H9 (cell line): ENCODE results near the gene BMPR1A. TPM values are rescaled to one million over a fixed set of nuclear protein-coding genes. Genes with fewer than 3 reads are reported as not detected.

Source experiments
- DNase-seq: peaks from one replicate; pipeline ENCODE4 v3.0.0-alpha.2; 2017
- H2AFZ ChIP-seq: one replicate; pipeline ENCODE4 v1.6.1; 2013; ENCODE audit warnings: mild to moderate bottlenecking, low read length, control low read depth, moderate library complexity
- H2AK5ac ChIP-seq: 2 replicates; pipeline ENCODE4 v1.6.1; 2013; ENCODE audit warnings: low read length, control low read depth, mixed read lengths; ENCODE audit not compliant: insufficient read length
- H2BK120ac ChIP-seq: one replicate; pipeline ENCODE4 v1.6.1; 2013; ENCODE audit warnings: low read depth, mild to moderate bottlenecking, low read length, control low read depth, inconsistent platforms; ENCODE audit not compliant: poor library complexity, severe bottlenecking
- H2BK12ac ChIP-seq: 2 replicates; pipeline ENCODE4 v1.6.1; 2013; ENCODE audit warnings: low read length, control low read depth, mixed read lengths, low read depth; ENCODE audit not compliant: insufficient read length
- H2BK15ac ChIP-seq: 2 replicates; pipeline ENCODE4 v1.6.1; 2013; ENCODE audit warnings: low read depth, low read length, control low read depth
- H2BK20ac ChIP-seq: one replicate; pipeline ENCODE4 v1.6.1; 2013; ENCODE audit warnings: low read depth, mild to moderate bottlenecking, low read length, control low read depth, inconsistent platforms; ENCODE audit not compliant: poor library complexity, severe bottlenecking
- H2BK5ac ChIP-seq: 2 replicates; pipeline ENCODE4 v1.6.1; 2013; ENCODE audit warnings: low read length, control low read depth, mixed read lengths; ENCODE audit not compliant: insufficient read length
- H3K14ac ChIP-seq: 2 replicates; pipeline ENCODE4 v1.6.1; 2013; ENCODE audit warnings: low read length, control low read depth; ENCODE audit not compliant: insufficient read depth
- H3K18ac ChIP-seq: 2 replicates; pipeline ENCODE4 v1.6.1; 2013; ENCODE audit warnings: low read depth, mild to moderate bottlenecking, mixed read lengths, low read length, control low read depth; ENCODE audit not compliant: insufficient read length
- H3K23ac ChIP-seq: 2 replicates; pipeline ENCODE4 v1.6.1; 2013; ENCODE audit warnings: low read length, control low read depth, mixed read lengths, low read depth; ENCODE audit not compliant: insufficient read length
- H3K23me2 ChIP-seq: 2 replicates; pipeline ENCODE4 v1.6.1; 2013; ENCODE audit warnings: low read depth, mild to moderate bottlenecking, mixed read lengths, low read length, control low read depth; ENCODE audit not compliant: insufficient read length, poor library complexity, severe bottlenecking
- H3K27ac ChIP-seq: 2 replicates; pipeline ENCODE4 v1.5.1; 2013; ENCODE audit warnings: low read length, control low read depth, mixed read lengths, low read depth; ENCODE audit not compliant: insufficient read length
- H3K27me3 ChIP-seq: 2 replicates; pipeline ENCODE4 v1.6.1; 2013; ENCODE audit warnings: low read length, control low read depth, inconsistent platforms; ENCODE audit not compliant: insufficient read depth
- H3K4ac ChIP-seq: 2 replicates; pipeline ENCODE4 v1.6.1; 2013; ENCODE audit warnings: low read depth, mild to moderate bottlenecking, control low read depth, inconsistent platforms, low read length, moderate library complexity
- H3K4me1 ChIP-seq: 2 replicates; pipeline ENCODE4 v1.6.1; 2013; ENCODE audit warnings: low read length, control low read depth, inconsistent platforms; ENCODE audit not compliant: insufficient read depth
- H3K4me2 ChIP-seq: 2 replicates; pipeline ENCODE4 v1.6.1; 2013; ENCODE audit warnings: low read length, control low read depth, mixed read lengths; ENCODE audit not compliant: insufficient read length, insufficient read depth
- H3K56ac ChIP-seq: 2 replicates; pipeline ENCODE4 v1.6.1; 2013; ENCODE audit warnings: low read depth, mild to moderate bottlenecking, mixed read lengths, low read length, control low read depth; ENCODE audit not compliant: insufficient read length
- H3K79me1 ChIP-seq: 2 replicates; pipeline ENCODE4 v1.6.1; 2013; ENCODE audit warnings: low read depth, mild to moderate bottlenecking, moderate library complexity, low read length, control low read depth, inconsistent platforms; ENCODE audit not compliant: insufficient read depth, poor library complexity, severe bottlenecking
- H3K79me2 ChIP-seq: 2 replicates; pipeline ENCODE4 v1.6.1; 2013; ENCODE audit warnings: low read length, control low read depth, inconsistent platforms; ENCODE audit not compliant: insufficient read depth
- H3K9ac ChIP-seq: 2 replicates; pipeline ENCODE4 v1.6.1; 2013; ENCODE audit warnings: low read length, control low read depth, mixed read lengths; ENCODE audit not compliant: insufficient read length; ENCODE audit errors: extremely low read depth
- H3K9me3 ChIP-seq: one replicate; pipeline ENCODE4 v1.6.1; 2013; ENCODE audit warnings: low read depth, low read length, inconsistent platforms; ENCODE audit not compliant: control insufficient read depth
- H3T11ph ChIP-seq: one replicate; pipeline ENCODE4 v1.6.1; 2013; ENCODE audit warnings: mild to moderate bottlenecking, low read length, control low read depth, inconsistent platforms
- H4K20me1 ChIP-seq: one replicate; pipeline ENCODE4 v1.6.1; 2013; ENCODE audit not compliant: control insufficient read depth, insufficient read length, insufficient read depth
- H4K5ac ChIP-seq: 2 replicates; pipeline ENCODE4 v1.6.1; 2013; ENCODE audit warnings: low read depth, mild to moderate bottlenecking, mixed read lengths, low read length, control low read depth; ENCODE audit not compliant: insufficient read length
- H4K8ac ChIP-seq: replicated peaks from 2 replicates; pipeline ENCODE4 v1.6.1; 2013; ENCODE audit warnings: low read length, control low read depth, mixed read lengths, low read depth; ENCODE audit not compliant: insufficient read length
- H4K91ac ChIP-seq: 2 replicates; pipeline ENCODE4 v1.6.1; 2013; ENCODE audit warnings: low read depth, mild to moderate bottlenecking, moderate library complexity, mixed read lengths, low read length, control low read depth; ENCODE audit not compliant: insufficient read length
- H3K27ac Mint-ChIP-seq, 3 experiments: 2 replicates in 2 of 3; 3 replicates in 1 of 3; pipeline ENCODE4 v1.8.0; 2020 to 2021; ENCODE audit warnings: mixed read lengths in 3 of 3, mild to moderate bottlenecking in 1 of 3, moderate library complexity in 1 of 3
- H3K27me3 Mint-ChIP-seq: 2 replicates; pipeline ENCODE4 v1.8.0; 2021; ENCODE audit warnings: low read depth, mild to moderate bottlenecking, moderate library complexity, mixed read lengths
- H3K36me3 Mint-ChIP-seq, 3 experiments: 2 replicates in 2 of 3; 3 replicates in 1 of 3; pipeline ENCODE4 v1.8.0; 2020 to 2021; ENCODE audit warnings: low read depth in 3 of 3, mixed read lengths in 3 of 3; ENCODE audit not compliant: insufficient read depth in 1 of 3
- H3K4me1 Mint-ChIP-seq, 2 experiments: 2 replicates each; pipeline ENCODE4 v1.8.0; 2020; ENCODE audit warnings: mixed read lengths in 2 of 2
- H3K4me3 Mint-ChIP-seq, 2 experiments: 2 replicates in 1 of 2; 3 replicates in 1 of 2; pipeline ENCODE4 v1.8.0; 2020 to 2021; ENCODE audit warnings: mild to moderate bottlenecking in 2 of 2, mixed read lengths in 2 of 2, moderate library complexity in 1 of 2
- H3K9me3 Mint-ChIP-seq, 2 experiments: 2 replicates in 1 of 2; 3 replicates in 1 of 2; pipeline ENCODE4 v1.8.0; 2020; ENCODE audit warnings: mild to moderate bottlenecking in 2 of 2, mixed read lengths in 2 of 2, moderate library complexity in 1 of 2
- CTCF ChIP-seq: fragments of 200-600 bp; sonication (generic); conservative IDR thresholded peaks from 3 replicates; pipeline ENCODE4 v1.8.0; 2021; ENCODE audit warnings: antibody characterized with exemption, mild to moderate bottlenecking
- WGBS: extraction: QIAGEN DNeasy Blood & Tissue Kit; methylation state at CpG from one replicate; pipeline ENCODE4 v1.1.7; 2013; ENCODE audit warnings: missing lambda C conversion rate, low lambda C conversion rate, mixed read lengths; ENCODE audit not compliant: insufficient read length; ENCODE audit errors: extremely low coverage; 5-methylcytosine and 5-hydroxymethylcytosine counted together
- total RNA-seq: library from RNA; stranded (reverse); gene quantifications from 2 replicates; pipeline ENCODE4 v1.2.1, GENCODE V29; 2021

The BMPR1A gene
- total RNA-seq, 1 experiment from 2014 or later: 138 TPM

- WGBS: no CpG with 5 or more reads among the region's 89 CpGs
- peaks cover 42% of the 10 kb centered on the region for H3K79me2 ChIP-seq
These were observed 494 bp upstream of the BMPR1A start for GRCh38 chr10:86755740-86756510.

More at GRCh38 chr10:86755740-86756510, 494 bp upstream of the BMPR1A start:
- peak overlapping the region; percentile 93 for H4K91ac ChIP-seq
- peak; percentile 64 for DNase-seq
- peak overlapping the region; percentile 77 for H3K4me2 ChIP-seq
- H2BK12ac ChIP-seq: peak overlapping the region; percentile 38
- H3K27me3 Mint-ChIP-seq: no peaks in the 10 kb centered on the region
- no peak overlapping the region for H3T11ph ChIP-seq
- H4K8ac ChIP-seq: peak overlapping the region; percentile 27
- no peaks in the 10 kb centered on the region for H3K9me3 ChIP-seq
- H3K36me3 Mint-ChIP-seq: peaks cover 6 to 10% (median 10%) of the 10 kb centered on the region in 3 experiments; a peak in 5 of 7 replicates
- H3K9me3 Mint-ChIP-seq: no peaks in the 10 kb centered on the region
- H3K79me1 ChIP-seq: peaks cover 2% of the 10 kb centered on the region
- H2BK5ac ChIP-seq: peak overlapping the region; percentile 74
- H2AK5ac ChIP-seq: no peak overlapping the region
- peak overlapping the region; percentile 46 to 96 (median 95); a peak in 5 of 7 replicates for H3K27ac Mint-ChIP-seq
- no peak overlapping the region for H2BK20ac ChIP-seq
- peak overlapping the region; percentile 38 for H3K27ac ChIP-seq
- TF ChIP-seq CTCF: no peak
- peak overlapping the region; percentile 79 for H2BK120ac ChIP-seq
- peaks cover 51 to 53% of the 10 kb centered on the region in 2 experiments for H3K4me1 Mint-ChIP-seq
- peak overlapping the region; percentile 95 for H3K14ac ChIP-seq
- peak overlapping the region; percentile 96 for H3K18ac ChIP-seq
- H3K23ac ChIP-seq: no peak overlapping the region
- no peaks in the 10 kb centered on the region for H3K27me3 ChIP-seq
- no peak overlapping the region for H2AFZ ChIP-seq
- peak overlapping the region; percentile 76 to 87 for H3K4me3 Mint-ChIP-seq
- H4K5ac ChIP-seq: peak overlapping the region; percentile 67
- peaks cover 4% of the 10 kb centered on the region for H4K20me1 ChIP-seq
- no peaks in the 10 kb centered on the region for H3K23me2 ChIP-seq
- no peak overlapping the region for H2BK15ac ChIP-seq
- H3K56ac ChIP-seq: no peak overlapping the region
- peak overlapping the region; percentile 99 for H3K4ac ChIP-seq
- peak overlapping the region; percentile 96 for H3K9ac ChIP-seq
- peaks cover 1% of the 10 kb centered on the region; the same call in 1 of the 2 replicates for H3K4me1 ChIP-seq
